Aorta (tissue), 5 donors: ENCODE measurements around the gene TRIM39. TPM values are rescaled to one million over a fixed set of nuclear protein-coding genes. Genes with fewer than 3 reads are reported as not detected.
"Not testable (repeated sequence)": the region's sequence is repeated elsewhere in the genome, so short reads cannot be mapped to it uniquely, and the experiment has no call there.

Source experiments
- ATAC-seq: fragments of 200-7000 bp; cut with Tn5 transposase; one replicate; pipeline ENCODE4 v1.9.1; 2022; ENCODE audit warnings: moderate library complexity; ENCODE audit not compliant: low FRiP score
- DNase-seq, 2 donors: peaks; one replicate each; pipeline ENCODE4 v3.0.0-alpha.2; 2020
- H3K27ac ChIP-seq, 2 donors: one replicate each; pipeline ENCODE4 v1.5.1; 2013; ENCODE audit warnings: low read length in 2 of 2, mild to moderate bottlenecking in 2 of 2, moderate library complexity in 2 of 2, control low read depth in 1 of 2, inconsistent platforms in 1 of 2, low read depth in 1 of 2
- H3K27me3 ChIP-seq, 2 donors: one replicate each; pipeline ENCODE4 v1.6.1; 2013; ENCODE audit warnings: control low read depth in 1 of 2, low read length in 1 of 2, mild to moderate bottlenecking in 1 of 2, moderate library complexity in 1 of 2; ENCODE audit not compliant: insufficient read depth in 2 of 2, control insufficient read depth in 1 of 2
- H3K36me3 ChIP-seq, 2 donors: one replicate each; pipeline ENCODE4 v1.6.1; 2013; ENCODE audit warnings: control low read depth in 1 of 2, low read length in 1 of 2, mild to moderate bottlenecking in 1 of 2; ENCODE audit not compliant: insufficient read depth in 2 of 2, control insufficient read depth in 1 of 2
- H3K4me1 ChIP-seq, 2 donors: one replicate each; pipeline ENCODE4 v1.6.1; 2013; ENCODE audit warnings: low read length in 2 of 2, control low read depth in 1 of 2, mild to moderate bottlenecking in 1 of 2, moderate library complexity in 1 of 2; ENCODE audit not compliant: insufficient read depth in 2 of 2, control insufficient read depth in 1 of 2
- H3K4me3 ChIP-seq, 2 donors: one replicate each; pipeline ENCODE4 v1.5.1; 2013; ENCODE audit warnings: low read length in 2 of 2, control low read depth in 1 of 2, mild to moderate bottlenecking in 1 of 2
- H3K9me3 ChIP-seq: one replicate; pipeline ENCODE4 v1.6.1; 2013; ENCODE audit warnings: mild to moderate bottlenecking, low read length; ENCODE audit not compliant: control insufficient read depth
- WGBS, 2 donors: extraction: QIAGEN DNeasy Blood & Tissue Kit; methylation state at CpG; one replicate each; pipeline ENCODE4 v1.1.7; 2013; 5-methylcytosine and 5-hydroxymethylcytosine counted together
- intact Hi-C, 2 donors: fragments of 100-400 bp; cut with DNase I; formaldehyde crosslinking; loops; one replicate each; pipeline versions ENCODE4 v1.14.2 to v1.15.0; 2022
- long read RNA-seq, 2 donors: library from polyadenylated mRNA; unstranded; transcript quantifications; one replicate each; pipeline ENCODE4 v2.0.0, GENCODE V29; 2020 to 2021
- polyA plus RNA-seq, 2 donors: library from polyadenylated mRNA; stranded (reverse); fragments of 200-250 nt; gene quantifications; one replicate each; pipeline ENCODE4 v1.2.3, GENCODE V29; 2013
- total RNA-seq, 2 donors: library from RNA; stranded (reverse); fragmentation: NEBNext Ultra II Directional; extraction: Animal tissue kit (Norgen Biotek cat#: 25700); gene quantifications; one replicate each; pipeline ENCODE4 v1.2.1, GENCODE V29; 2021
- donor health status: healthy with polysubstance abuse.
- donor health status: Bipolar disorder and iron deficiency.
- donor health status: DM: no; HTN: no; CAD: no.
- donor health status: DM: no; HTN: no; CAD: no.
- donor health status: DM: yes; HTN: yes; CAD: no.

Gene TRIM39
- 10 to 100 TPM; 13.8 to 15.5 TPM for total RNA-seq
- polyA plus RNA-seq: 10 to 100 TPM; 10.3 to 15.7 TPM
- long read RNA-seq, donor 1, transcript TRIM39-205 (8 exons, 3,249 nt): major isoform, 12 of 35 reads
- long read RNA-seq, donor 1, partial matches to known transcripts: 11 of 35 reads
- long read RNA-seq, donor 1, other reads (novel, unspliced or antisense): 10 of 35 reads
- long read RNA-seq, donor 2, partial matches to known transcripts: 2 of 9 reads
- long read RNA-seq, donor 2, other reads (novel, unspliced or antisense): 5 of 9 reads

GRCh38 chr6:30326526-30327231 lies at the start of gene TRIM39:
Gene TRIM39 (plus strand): TSS chr6:30326927. CDS start chr6:30329318, 2,391 bp downstream.
- peak within 1 kb of the TSS; percentile 54 to 84 for H3K4me3 ChIP-seq
- H3K27me3 ChIP-seq: no peaks in the 10 kb centered on the region
- no peaks in the 10 kb centered on the region for H3K9me3 ChIP-seq
- H3K4me1 ChIP-seq: no peaks in the 10 kb centered on the region
- ATAC-seq (peak; percentile 94), DNase-seq (peak; percentile 94 to 96)
- H3K27ac ChIP-seq: peak within 1 kb of the TSS; percentile 34 to 70
- WGBS, 2 donors: 1% methylated on average over 67 to 90 of the region's 90 CpGs
- peaks cover 2 to 9% of the 10 kb centered on the region in 2 donors for H3K36me3 ChIP-seq
- intact Hi-C loops: loop anchor here (5.0 to 10.0 kb wide), 3 partner anchors 64 to 114 kb away; partner anchors contain the start of gene TRIM26 (in 2 of the 2)

- 96% methylated on average over 1 of the region's 1 CpG for WGBS, 2 donors
- H3K4me1 ChIP-seq, ATAC-seq, intact Hi-C loops, H3K4me3 ChIP-seq, DNase-seq, H3K27me3 ChIP-seq, H3K36me3 ChIP-seq, H3K27ac ChIP-seq: not testable (repeated sequence)
- H3K9me3 ChIP-seq: peaks cover 15% of the 10 kb centered on the region
These were observed 45.7 kb upstream of the TRIM39 start for GRCh38 chr6:30280988-30281387.

DNA sequence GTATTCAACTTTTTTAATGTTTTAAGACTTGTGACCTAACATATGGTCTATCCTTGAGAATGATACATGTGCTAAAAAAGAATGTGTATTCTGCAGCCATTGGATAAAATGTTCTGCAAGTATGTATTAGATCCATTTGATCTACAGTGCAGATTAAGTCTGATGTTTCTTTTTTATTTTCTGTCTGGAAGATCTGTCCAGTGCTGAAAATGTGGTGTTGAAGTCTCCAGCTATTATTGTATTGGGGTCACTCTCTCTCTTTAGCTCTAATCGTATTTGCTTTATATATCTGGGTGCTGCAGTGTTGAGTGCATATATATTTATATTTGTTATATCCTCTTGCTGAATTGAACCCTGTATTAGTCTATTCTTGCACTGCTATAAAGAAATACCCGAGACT lies 44.2 kb upstream of the TRIM39 start:
- DNase-seq: no peak
- no peaks in the 10 kb centered on the region for H3K36me3 ChIP-seq
- no peak overlapping the region for H3K4me3 ChIP-seq
- no peaks in the 10 kb centered on the region for H3K4me1 ChIP-seq
- intact Hi-C loops: no loop called here
- H3K27ac ChIP-seq: no peak overlapping the region
- 93 to 94% methylated on average over 2 of the region's 2 CpGs for WGBS, 2 donors
- H3K27me3 ChIP-seq: no peaks in the 10 kb centered on the region
- peaks cover 15% of the 10 kb centered on the region for H3K9me3 ChIP-seq
- no peak for ATAC-seq

- H3K27ac ChIP-seq: no peak overlapping the region
These were observed 43.0 kb upstream of the TRIM39 start for GRCh38 chr6:30283761-30284160.

DNA sequence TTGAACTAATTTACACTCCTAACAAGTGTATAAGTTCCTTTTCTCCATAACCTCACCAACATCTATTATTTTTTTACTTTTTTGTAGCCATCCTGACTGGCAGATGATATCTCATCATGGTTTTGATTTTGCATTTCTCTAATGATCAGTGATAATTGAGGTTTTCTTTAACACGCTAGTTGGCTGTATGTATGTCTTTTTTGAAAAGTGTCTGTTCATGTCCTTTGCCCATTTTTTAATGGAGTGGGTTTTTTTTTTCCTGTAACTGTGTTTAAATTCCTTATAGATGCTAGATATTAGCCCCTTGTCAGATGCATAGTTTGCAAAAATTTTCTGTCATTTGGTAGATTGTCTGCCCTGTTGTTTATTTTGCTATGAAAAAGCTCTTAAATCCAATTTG lies 39.6 kb upstream of the TRIM39 start:
- H3K4me1 ChIP-seq: no peaks in the 10 kb centered on the region
- no peak overlapping the region for H3K4me3 ChIP-seq
- H3K27ac ChIP-seq: no peak overlapping the region
- DNase-seq: no peak
- no peak for ATAC-seq
- intact Hi-C loops: no loop called here
- H3K27me3 ChIP-seq: no peaks in the 10 kb centered on the region
- H3K9me3 ChIP-seq: peaks cover 23% of the 10 kb centered on the region
- peaks cover 5 to 10% of the 10 kb centered on the region in 2 donors for H3K36me3 ChIP-seq
- WGBS, 2 donors: 3 to 93% methylated on average over 1 of the region's 1 CpG

More at GRCh38 chr6:30283761-30284160, 43.0 kb upstream of the TRIM39 start:
- intact Hi-C loops: no loop called here
- DNase-seq (no peak), ATAC-seq (no peak)
- Histone ChIP-seq H3K9me3 (peaks cover 17% of the 10 kb centered on the region), H3K4me1 (no peaks in the 10 kb centered on the region), H3K36me3 (peaks cover 0 to 5% of the 10 kb centered on the region in 2 donors), H3K27me3 (no peaks in the 10 kb centered on the region), H3K4me3 (no peak overlapping the region)
- WGBS, 2 donors: 90 to 96% methylated on average over 1 of the region's 1 CpG

DNA sequence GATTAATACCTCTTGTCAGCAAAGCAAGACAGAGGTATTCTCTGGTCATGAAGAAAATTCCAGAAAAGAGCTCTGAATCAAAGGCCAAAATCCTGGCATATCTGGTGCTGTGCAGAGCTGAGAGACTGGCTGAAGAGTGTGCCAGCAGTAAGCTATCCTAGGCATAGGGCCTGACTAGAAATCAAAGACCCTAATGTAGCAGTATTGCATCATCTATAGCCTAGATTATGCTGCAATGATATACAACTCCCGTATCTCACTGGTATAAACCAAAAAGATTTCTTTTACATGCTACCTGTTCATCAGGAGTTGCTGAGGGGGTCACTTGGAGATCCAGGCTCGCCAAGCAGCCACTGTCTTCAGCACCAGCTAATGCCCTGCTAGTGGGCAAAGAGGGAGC lies 30.9 kb upstream of the TRIM39 start:
- Histone ChIP-seq H3K9me3 (peaks cover 2% of the 10 kb centered on the region), H3K36me3 (peaks cover 11 to 14% of the 10 kb centered on the region in 2 donors), H3K27ac (no peak overlapping the region), H3K27me3 (no peaks in the 10 kb centered on the region), H3K4me3 (no peak overlapping the region), H3K4me1 (no peaks in the 10 kb centered on the region)
- DNase-seq (no peak), ATAC-seq (no peak)
- intact Hi-C loops: no loop called here
- 91 to 94% methylated on average over 2 of the region's 2 CpGs for WGBS, 2 donors

DNA sequence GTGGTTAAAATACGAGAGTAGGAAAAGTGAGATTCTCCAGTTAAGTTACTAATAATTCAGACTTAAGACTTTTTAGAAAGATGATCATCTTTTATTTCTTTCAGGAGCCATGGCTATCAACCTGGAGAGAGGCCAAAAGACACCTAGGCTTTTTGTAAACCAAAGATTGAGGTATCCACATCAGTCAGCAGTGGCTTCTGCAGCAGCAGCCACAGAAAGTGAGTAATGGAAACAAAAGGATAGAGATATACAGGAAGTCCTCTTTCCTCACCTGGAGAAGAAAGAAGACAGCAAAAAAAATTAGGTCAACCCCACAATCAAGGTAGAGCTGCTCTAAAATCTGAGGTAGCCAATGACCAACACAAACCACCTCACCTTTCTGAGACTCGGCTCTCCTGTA lies 22.7 kb upstream of the TRIM39 start:
- DNase-seq: no peak
- no peak overlapping the region for H3K27ac ChIP-seq
- no peaks in the 10 kb centered on the region for H3K9me3 ChIP-seq
- H3K27me3 ChIP-seq: no peaks in the 10 kb centered on the region
- H3K36me3 ChIP-seq: peaks cover 2 to 8% of the 10 kb centered on the region in 2 donors
- 73 to 95% methylated on average over 2 of the region's 2 CpGs for WGBS, 2 donors
- intact Hi-C loops: no loop called here
- H3K4me3 ChIP-seq: no peak overlapping the region
- peaks cover 0 to 2% of the 10 kb centered on the region in 2 donors for H3K4me1 ChIP-seq
- ATAC-seq: no peak

GRCh38 chr6:30311101-30311500 lies 15.6 kb upstream of the TRIM39 start:
- H3K4me3 ChIP-seq: no peak overlapping the region
- H3K27ac ChIP-seq: no peak overlapping the region
- 76 to 78% methylated on average over 3 of the region's 3 CpGs for WGBS, 2 donors
- DNase-seq (no peak), ATAC-seq (no peak)
- intact Hi-C loops: no loop called here
- H3K4me1 ChIP-seq: no peaks in the 10 kb centered on the region
- H3K36me3 ChIP-seq: peaks cover 0 to 7% of the 10 kb centered on the region in 2 donors
- no peaks in the 10 kb centered on the region for H3K9me3 ChIP-seq
- no peaks in the 10 kb centered on the region for H3K27me3 ChIP-seq

DNA sequence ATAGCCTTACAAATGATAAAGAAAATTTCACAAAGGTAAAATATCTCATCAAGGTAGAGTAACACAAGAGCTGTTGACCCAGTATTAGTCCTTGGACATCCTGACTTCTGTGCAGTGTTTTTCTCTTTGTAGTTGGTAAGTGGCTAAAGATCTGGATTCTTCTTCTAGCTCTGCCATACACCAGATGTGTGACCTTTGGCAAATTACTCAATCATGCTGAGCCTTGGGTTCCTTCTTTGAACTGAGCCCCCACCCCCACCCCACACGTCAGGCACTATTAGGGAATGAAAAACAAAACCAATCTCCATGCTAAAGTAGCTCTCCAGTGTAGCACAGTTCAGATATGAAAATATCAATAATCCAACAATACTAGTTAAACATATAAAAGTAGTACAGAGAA lies 15.1 kb upstream of the TRIM39 start:
- intact Hi-C loops: no loop called here
- Histone ChIP-seq H3K36me3 (peaks cover 0 to 9% of the 10 kb centered on the region in 2 donors), H3K9me3 (no peaks in the 10 kb centered on the region), H3K27ac (no peak overlapping the region), H3K4me3 (no peak overlapping the region), H3K4me1 (no peaks in the 10 kb centered on the region), H3K27me3 (no peaks in the 10 kb centered on the region)
- no peak for DNase-seq
- ATAC-seq: no peak
- WGBS, 2 donors: 86 to 90% methylated on average over 1 of the region's 1 CpG
